Astrocyte (in vitro differentiated cells and primary cell): Measurements from ENCODE around the gene SPDL1. TPM values are rescaled to one million over a fixed set of nuclear protein-coding genes. Genes with fewer than 3 reads are reported as not detected.

Experiments
- DNase-seq: peaks from one replicate; pipeline ENCODE4 v3.0.0-alpha.2; 2010; ENCODE audit warnings: low read depth
- FAIRE-seq: peaks from 2 replicates; lab custom pipeline; 2011; peaks lifted over from hg19 to GRCh38; lab: Jason Lieb, UNC
- H2AFZ ChIP-seq: 2 replicates; pipeline ENCODE4 v1.6.0; 2012; ENCODE audit warnings: low read depth, low read length, inconsistent platforms
- H3K27ac ChIP-seq: 2 replicates; pipeline ENCODE4 v1.5.1; 2011; ENCODE audit warnings: low read depth, low read length, inconsistent platforms
- H3K27me3 ChIP-seq: 2 replicates; pipeline ENCODE4 v1.6.0; 2011; ENCODE audit warnings: low read length, inconsistent platforms; ENCODE audit not compliant: insufficient read depth
- H3K36me3 ChIP-seq: 2 replicates; pipeline ENCODE4 v1.5.1; 2011; ENCODE audit warnings: low read length, inconsistent platforms; ENCODE audit not compliant: insufficient read depth
- H3K4me1 ChIP-seq: 2 replicates; pipeline ENCODE4 v1.5.1; 2011; ENCODE audit warnings: low read length, inconsistent platforms; ENCODE audit not compliant: insufficient read depth
- H3K4me2 ChIP-seq: 2 replicates; pipeline ENCODE4 v1.6.0; 2012; ENCODE audit warnings: low read length, inconsistent platforms
- H3K4me3 ChIP-seq: 2 replicates; pipeline ENCODE4 v1.5.1; 2011; ENCODE audit warnings: low read depth, mild to moderate bottlenecking, low read length, inconsistent platforms; ENCODE audit not compliant: insufficient read depth
- H3K79me2 ChIP-seq: 2 replicates; pipeline ENCODE4 v1.6.0; 2012; ENCODE audit warnings: mild to moderate bottlenecking, low read length, inconsistent platforms; ENCODE audit not compliant: insufficient read depth
- H3K9ac ChIP-seq: 2 replicates; pipeline ENCODE4 v1.6.0; 2012; ENCODE audit warnings: mild to moderate bottlenecking, low read length, inconsistent platforms
- H3K9me3 ChIP-seq: 2 replicates; pipeline ENCODE4 v1.5.1; 2012; ENCODE audit warnings: low read depth, mild to moderate bottlenecking, low read length, inconsistent platforms; ENCODE audit not compliant: insufficient read depth
- H4K20me1 ChIP-seq: 2 replicates; pipeline ENCODE4 v1.6.0; 2012; ENCODE audit warnings: low read length, inconsistent platforms; ENCODE audit not compliant: insufficient read depth
- H3K27ac Mint-ChIP-seq: one replicate; pipeline ENCODE4 v1.8.0; 2021; ENCODE audit warnings: mild to moderate bottlenecking, mixed read lengths; ENCODE audit not compliant: unreplicated experiment
- H3K27me3 Mint-ChIP-seq: one replicate; pipeline ENCODE4 v1.8.0; 2021; ENCODE audit warnings: low read depth, mixed read lengths; ENCODE audit not compliant: unreplicated experiment
- H3K36me3 Mint-ChIP-seq: one replicate; pipeline ENCODE4 v1.8.0; 2021; ENCODE audit warnings: low read depth, mixed read lengths; ENCODE audit not compliant: unreplicated experiment
- H3K4me1 Mint-ChIP-seq: one replicate; pipeline ENCODE4 v1.8.0; 2021; ENCODE audit warnings: low read depth, mixed read lengths; ENCODE audit not compliant: unreplicated experiment
- H3K4me3 Mint-ChIP-seq: one replicate; pipeline ENCODE4 v1.8.0; 2021; ENCODE audit warnings: mild to moderate bottlenecking, moderate library complexity, mixed read lengths; ENCODE audit not compliant: unreplicated experiment
- H3K9me3 Mint-ChIP-seq: one replicate; pipeline ENCODE4 v1.8.0; 2021; ENCODE audit warnings: mild to moderate bottlenecking, mixed read lengths; ENCODE audit not compliant: unreplicated experiment
- CTCF ChIP-seq: IDR thresholded peaks from 2 replicates; pipeline ENCODE4 v1.5.1; 2011; ENCODE audit warnings: low read depth, mild to moderate bottlenecking, inconsistent platforms, low read length, moderate library complexity; ENCODE audit not compliant: insufficient read depth
- EZH2 ChIP-seq: IDR thresholded peaks from 2 replicates; pipeline ENCODE4 v1.6.1; 2012; ENCODE audit warnings: mild to moderate bottlenecking, low read length, inconsistent platforms; ENCODE audit not compliant: insufficient read depth
- total RNA-seq: library from RNA; stranded (reverse); gene quantifications from 2 replicates; pipeline ENCODE4 v1.2.1, GENCODE V29; 2021

Gene SPDL1
- total RNA-seq, 1 donor from 2014 or later: 27.0 TPM

GRCh38 chr5:169567079-169567478 lies 16.5 kb upstream of the SPDL1 start:
- no peak overlapping the region for H3K27ac Mint-ChIP-seq
- no peaks in the 10 kb centered on the region for H3K4me1 Mint-ChIP-seq
- TF ChIP-seq EZH2 (no peak), CTCF (no peak)
- H3K4me3 ChIP-seq: no peak overlapping the region
- H4K20me1 ChIP-seq: no peaks in the 10 kb centered on the region
- H3K4me2 ChIP-seq: no peak overlapping the region
- peaks cover 17% of the 10 kb centered on the region for H3K27me3 Mint-ChIP-seq
- no peaks in the 10 kb centered on the region for H3K9me3 Mint-ChIP-seq
- peaks cover 5% of the 10 kb centered on the region for H3K27me3 ChIP-seq
- no peaks in the 10 kb centered on the region for H3K79me2 ChIP-seq
- H3K4me1 ChIP-seq: no peaks in the 10 kb centered on the region
- no peak overlapping the region for H2AFZ ChIP-seq
- no peak overlapping the region for H3K4me3 Mint-ChIP-seq
- no peak overlapping the region for H3K27ac ChIP-seq
- no peaks in the 10 kb centered on the region for H3K9me3 ChIP-seq
- no peak overlapping the region for H3K9ac ChIP-seq
- no peaks in the 10 kb centered on the region for H3K36me3 ChIP-seq
- DNase-seq (peak; percentile 45), FAIRE-seq (peak; percentile 55)
- no peaks in the 10 kb centered on the region for H3K36me3 Mint-ChIP-seq

GRCh38 chr5:169569513-169569912 lies 14.1 kb upstream of the SPDL1 start:
- no peaks in the 10 kb centered on the region for H3K36me3 ChIP-seq
- H3K79me2 ChIP-seq: no peaks in the 10 kb centered on the region
- DNase-seq: no peak
- Mint-ChIP-seq H3K9me3 (no peaks in the 10 kb centered on the region), H3K36me3 (no peaks in the 10 kb centered on the region), H3K27ac (no peak overlapping the region), H3K4me3 (no peak overlapping the region), H3K27me3 (peaks cover 22% of the 10 kb centered on the region), H3K4me1 (no peaks in the 10 kb centered on the region)
- no peak overlapping the region for H3K9ac ChIP-seq
- H3K4me1 ChIP-seq: no peaks in the 10 kb centered on the region
- H3K4me2 ChIP-seq: no peak overlapping the region
- no peaks in the 10 kb centered on the region for H3K9me3 ChIP-seq
- no peak overlapping the region for H3K4me3 ChIP-seq
- no peak overlapping the region for H3K27ac ChIP-seq
- no peak for TF ChIP-seq CTCF
- TF ChIP-seq EZH2: no peak
- no peak for FAIRE-seq
- H2AFZ ChIP-seq: no peak overlapping the region
- peaks cover 5% of the 10 kb centered on the region for H3K27me3 ChIP-seq
- no peaks in the 10 kb centered on the region for H4K20me1 ChIP-seq

- H3K9me3 ChIP-seq: no peaks in the 10 kb centered on the region
- peak; percentile 32 for DNase-seq
- H3K36me3 ChIP-seq: no peaks in the 10 kb centered on the region
- peaks cover 12% of the 10 kb centered on the region for H3K4me1 ChIP-seq
- H3K4me3 ChIP-seq: no peak overlapping the region
- no peaks in the 10 kb centered on the region for H3K36me3 Mint-ChIP-seq
- no peaks in the 10 kb centered on the region for H4K20me1 ChIP-seq
- H3K27me3 Mint-ChIP-seq: peaks cover 22% of the 10 kb centered on the region
- no peaks in the 10 kb centered on the region for H3K79me2 ChIP-seq
- H3K9me3 Mint-ChIP-seq: no peaks in the 10 kb centered on the region
- peaks cover 6% of the 10 kb centered on the region for H3K4me1 Mint-ChIP-seq
- peaks cover 5% of the 10 kb centered on the region for H3K27me3 ChIP-seq
- no peak overlapping the region for H2AFZ ChIP-seq
- no peak for TF ChIP-seq EZH2
- no peak for TF ChIP-seq CTCF
- H3K27ac ChIP-seq: no peak overlapping the region
- no peak overlapping the region for H3K4me3 Mint-ChIP-seq
- FAIRE-seq: no peak
- no peak overlapping the region for H3K4me2 ChIP-seq
- no peak overlapping the region for H3K27ac Mint-ChIP-seq
- no peak overlapping the region for H3K9ac ChIP-seq
Measured at GRCh38 chr5:169571355-169571754, 12.2 kb upstream of the SPDL1 start.
